ENCODE results near the gene MTG1.

The MTG1 gene

GRCh38 chr10:133460208-133460769 lies 66.3 kb downstream of the MTG1 start:
- no peak for DNase-seq (ENCODE audit: extremely low spot score)
- ChIA-PET CTCF (no interaction called here), POLR2A (no interaction called here)
- TF ChIP-seq, protein P1, sequence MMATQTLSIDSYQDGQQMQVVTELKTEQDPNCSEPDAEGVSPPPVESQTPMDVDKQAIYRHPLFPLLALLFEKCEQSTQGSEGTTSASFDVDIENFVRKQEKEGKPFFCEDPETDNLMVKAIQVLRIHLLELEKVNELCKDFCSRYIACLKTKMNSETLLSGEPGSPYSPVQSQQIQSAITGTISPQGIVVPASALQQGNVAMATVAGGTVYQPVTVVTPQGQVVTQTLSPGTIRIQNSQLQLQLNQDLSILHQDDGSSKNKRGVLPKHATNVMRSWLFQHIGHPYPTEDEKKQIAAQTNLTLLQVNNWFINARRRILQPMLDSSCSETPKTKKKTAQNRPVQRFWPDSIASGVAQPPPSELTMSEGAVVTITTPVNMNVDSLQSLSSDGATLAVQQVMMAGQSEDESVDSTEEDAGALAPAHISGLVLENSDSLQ (IDR thresholded peaks at IDR 0.05), result no peak

DNA sequence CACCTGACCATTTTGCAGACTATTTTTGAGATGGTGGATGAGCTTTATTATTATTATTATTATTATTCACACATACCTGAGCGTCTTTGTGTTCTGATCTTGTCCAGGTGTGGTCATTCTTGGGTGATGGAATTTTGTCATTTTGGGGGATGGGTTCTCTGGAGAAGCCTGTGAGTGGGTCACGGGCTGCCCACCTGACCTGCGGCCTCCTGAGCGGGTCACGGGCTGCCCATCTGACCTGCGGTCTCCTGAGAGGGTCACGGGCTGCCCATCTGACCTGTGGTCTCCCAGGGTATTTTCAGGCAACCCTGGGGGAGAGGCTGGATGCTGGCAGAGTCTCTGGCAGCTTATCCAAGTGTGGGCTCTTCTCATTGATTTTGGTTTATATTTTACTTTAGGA lies 67.1 kb downstream of the MTG1 start:
- no peak for DNase-seq (ENCODE audit: extremely low spot score)
- POLR2A ChIA-PET, result no interaction called here
- TF ChIP-seq SUZ12 (IDR thresholded peaks at IDR 0.05) (no peak), BHLHE40 (IDR thresholded peaks at IDR 0.05; ENCODE audit: borderline replicate concordance) (no peak), ARNT (IDR thresholded peaks at IDR 0.05) (no peak), ZNF384 (IDR thresholded peaks at IDR 0.05) (no peak), NFRKB (IDR thresholded peaks at IDR 0.05) (no peak), HDGF (IDR thresholded peaks at IDR 0.05; ENCODE audit: borderline replicate concordance) (no peak), SP1 (IDR thresholded peaks at IDR 0.05) (no peak), ELF4 (IDR thresholded peaks at IDR 0.05) (no peak), FOXA1 (IDR thresholded peaks at IDR 0.05) (no peak), L3MBTL2 (conservative IDR thresholded peaks at IDR 0.05) (no peak), CTBP1 (IDR thresholded peaks at IDR 0.05; ENCODE audit: borderline replicate concordance) (no peak), FOXK2 (IDR thresholded peaks at IDR 0.05) (no peak), TARDBP (IDR thresholded peaks at IDR 0.05) (no peak), LEF1 (IDR thresholded peaks at IDR 0.05; ENCODE audit: borderline replicate concordance) (no peak)
- TF ChIP-seq, protein P1 (IDR thresholded peaks at IDR 0.05), result no peak
- CTCF ChIA-PET, result no interaction called here

DNA sequence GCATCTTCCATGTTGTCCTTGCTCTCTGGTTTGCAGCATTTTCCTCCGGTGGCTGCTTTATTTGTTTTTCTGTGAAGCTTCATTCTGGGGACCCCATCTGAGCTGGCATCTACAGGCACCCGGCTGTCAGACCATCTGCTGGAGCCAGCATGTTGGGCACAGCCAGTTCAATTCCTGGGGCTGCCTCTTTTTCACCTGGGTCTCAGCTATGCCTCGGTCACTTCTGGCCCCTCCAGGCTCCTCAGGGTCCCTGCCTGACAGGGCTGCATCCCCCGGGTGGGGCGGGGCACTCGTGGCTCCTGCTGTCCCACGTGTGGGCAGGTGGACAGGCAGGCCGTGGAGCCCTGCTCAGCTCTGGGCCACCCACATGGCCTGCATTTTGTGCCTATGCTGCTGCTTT lies 67.9 kb downstream of the MTG1 start:
- no peak for DNase-seq (ENCODE audit: extremely low spot score)
- POLR2A ChIA-PET, result no interaction called here
- TF ChIP-seq HDGF (IDR thresholded peaks at IDR 0.05; ENCODE audit: borderline replicate concordance) (no peak), FOXA1 (IDR thresholded peaks at IDR 0.05) (no peak), NFRKB (IDR thresholded peaks at IDR 0.05) (no peak), ELF4 (IDR thresholded peaks at IDR 0.05) (no peak), CTBP1 (IDR thresholded peaks at IDR 0.05; ENCODE audit: borderline replicate concordance) (no peak), SUZ12 (IDR thresholded peaks at IDR 0.05) (no peak), FOXM1 (IDR thresholded peaks at IDR 0.05; ENCODE audit: borderline replicate concordance) (no peak), L3MBTL2 (conservative IDR thresholded peaks at IDR 0.05) (no peak), ZNF384 (IDR thresholded peaks at IDR 0.05) (no peak), BHLHE40 (IDR thresholded peaks at IDR 0.05; ENCODE audit: borderline replicate concordance) (no peak), TARDBP (IDR thresholded peaks at IDR 0.05) (no peak)
- CTCF ChIA-PET, result interaction anchor here (0.7 kb wide), 1 partner anchor 152 kb away, joined by 4 read pairs; no protein-coding TSS in a partner anchor

- POLR2A ChIA-PET, result no interaction called here
- TF ChIP-seq SP1 (IDR thresholded peaks at IDR 0.05), result no peak
- TF ChIP-seq ELF4 (IDR thresholded peaks at IDR 0.05), result no peak
- TF ChIP-seq ARNT (IDR thresholded peaks at IDR 0.05), result no peak
- no peak for TF ChIP-seq FOXK2 (IDR thresholded peaks at IDR 0.05)
- TF ChIP-seq BHLHE40 (IDR thresholded peaks at IDR 0.05; ENCODE audit: borderline replicate concordance), result no peak
- no peak for TF ChIP-seq NFRKB (IDR thresholded peaks at IDR 0.05)
- TF ChIP-seq HDGF (IDR thresholded peaks at IDR 0.05; ENCODE audit: borderline replicate concordance), result no peak
- TF ChIP-seq LEF1 (IDR thresholded peaks at IDR 0.05; ENCODE audit: borderline replicate concordance), result no peak
- TF ChIP-seq FOXA1 (IDR thresholded peaks at IDR 0.05), result no peak
- no peak for TF ChIP-seq CTBP1 (IDR thresholded peaks at IDR 0.05; ENCODE audit: borderline replicate concordance)
- no peak for DNase-seq (ENCODE audit: extremely low spot score)
- CTCF ChIA-PET, result interaction anchor here (0.7 kb wide), 1 partner anchor 151 kb away, joined by 4 read pairs; no protein-coding TSS in a partner anchor
These were observed 68.8 kb downstream of the MTG1 start for GRCh38 chr10:133462512-133463305.

DNA sequence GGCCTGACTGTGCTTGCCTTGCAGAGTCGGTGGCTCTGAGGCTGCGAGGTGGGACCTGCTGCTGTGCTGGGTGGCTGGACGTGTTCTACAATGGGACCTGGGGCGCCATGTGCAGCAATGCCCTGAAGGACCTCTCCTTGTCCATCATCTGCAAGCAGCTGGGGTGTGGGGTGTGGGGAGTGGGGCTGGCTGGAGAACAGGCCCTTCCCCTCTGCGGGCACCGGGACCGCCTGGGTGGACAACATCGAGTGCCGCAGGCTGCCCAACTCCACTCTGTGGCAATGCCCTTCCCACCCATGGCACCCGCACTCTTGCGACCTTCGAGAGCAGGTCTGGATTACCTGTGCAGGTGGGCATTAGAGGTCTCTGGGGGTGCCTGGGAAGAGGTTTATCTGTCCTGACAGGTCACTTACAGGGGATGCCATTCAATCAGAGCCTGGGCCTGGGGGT lies 70.7 kb downstream of the MTG1 start:
- TF ChIP-seq BHLHE40 (IDR thresholded peaks at IDR 0.05; ENCODE audit: borderline replicate concordance) (no peak), FOXK2 (IDR thresholded peaks at IDR 0.05) (no peak), FOXM1 (IDR thresholded peaks at IDR 0.05; ENCODE audit: borderline replicate concordance) (no peak), LEF1 (IDR thresholded peaks at IDR 0.05; ENCODE audit: borderline replicate concordance) (no peak), NFRKB (IDR thresholded peaks at IDR 0.05) (no peak), ELF4 (IDR thresholded peaks at IDR 0.05) (no peak), SUZ12 (IDR thresholded peaks at IDR 0.05) (no peak), SP1 (IDR thresholded peaks at IDR 0.05) (no peak), TARDBP (IDR thresholded peaks at IDR 0.05) (no peak), CTBP1 (IDR thresholded peaks at IDR 0.05; ENCODE audit: borderline replicate concordance) (no peak), ARNT (IDR thresholded peaks at IDR 0.05) (no peak), HDGF (IDR thresholded peaks at IDR 0.05; ENCODE audit: borderline replicate concordance) (no peak), FOXA1 (IDR thresholded peaks at IDR 0.05) (no peak), L3MBTL2 (conservative IDR thresholded peaks at IDR 0.05) (no peak), ZNF384 (IDR thresholded peaks at IDR 0.05) (no peak)
- TF ChIP-seq, protein P1 (IDR thresholded peaks at IDR 0.05), result no peak
- POLR2A ChIA-PET, result no interaction called here
- no peak for DNase-seq (ENCODE audit: extremely low spot score)
- CTCF ChIA-PET, result no interaction called here

Measured in HEK293T (cell line).